Ectodermal cell (in vitro differentiated cells): Measurements from ENCODE around the gene ROBO3.

Source experiments
- H3K27ac ChIP-seq: 2 replicates; pipeline ENCODE4 v1.7.0; 2013; ENCODE audit warnings: mild to moderate bottlenecking, low read depth, low read length; ENCODE audit not compliant: insufficient read depth, poor library complexity, severe bottlenecking
- H3K27me3 ChIP-seq: 2 replicates; pipeline ENCODE4 v1.7.0; 2013; ENCODE audit warnings: mild to moderate bottlenecking, low read length; ENCODE audit not compliant: insufficient read depth, control insufficient read depth, poor library complexity, severe bottlenecking
- H3K36me3 ChIP-seq: one replicate; pipeline ENCODE4 v1.7.0; 2013; ENCODE audit warnings: low read length; ENCODE audit not compliant: control insufficient read depth, insufficient read depth
- H3K4me1 ChIP-seq: one replicate; pipeline ENCODE4 v1.7.0; 2013; ENCODE audit warnings: low read length; ENCODE audit not compliant: control insufficient read depth, insufficient read depth
- H3K4me3 ChIP-seq: 2 replicates; pipeline ENCODE4 v1.7.0; 2013; ENCODE audit warnings: low read depth, low read length, control low read depth; ENCODE audit not compliant: insufficient read depth
- H3K9me3 ChIP-seq: 2 replicates; pipeline ENCODE4 v1.7.0; 2013; ENCODE audit warnings: mild to moderate bottlenecking, low read length, moderate library complexity; ENCODE audit not compliant: control insufficient read depth
- WGBS, 2 experiments: methylation state at CpG; one replicate each; pipeline ENCODE4 v1.1.7; 2013; ENCODE audit warnings: missing lambda C conversion rate in 2 of 2; 5-methylcytosine and 5-hydroxymethylcytosine counted together

ROBO3 gene

DNA sequence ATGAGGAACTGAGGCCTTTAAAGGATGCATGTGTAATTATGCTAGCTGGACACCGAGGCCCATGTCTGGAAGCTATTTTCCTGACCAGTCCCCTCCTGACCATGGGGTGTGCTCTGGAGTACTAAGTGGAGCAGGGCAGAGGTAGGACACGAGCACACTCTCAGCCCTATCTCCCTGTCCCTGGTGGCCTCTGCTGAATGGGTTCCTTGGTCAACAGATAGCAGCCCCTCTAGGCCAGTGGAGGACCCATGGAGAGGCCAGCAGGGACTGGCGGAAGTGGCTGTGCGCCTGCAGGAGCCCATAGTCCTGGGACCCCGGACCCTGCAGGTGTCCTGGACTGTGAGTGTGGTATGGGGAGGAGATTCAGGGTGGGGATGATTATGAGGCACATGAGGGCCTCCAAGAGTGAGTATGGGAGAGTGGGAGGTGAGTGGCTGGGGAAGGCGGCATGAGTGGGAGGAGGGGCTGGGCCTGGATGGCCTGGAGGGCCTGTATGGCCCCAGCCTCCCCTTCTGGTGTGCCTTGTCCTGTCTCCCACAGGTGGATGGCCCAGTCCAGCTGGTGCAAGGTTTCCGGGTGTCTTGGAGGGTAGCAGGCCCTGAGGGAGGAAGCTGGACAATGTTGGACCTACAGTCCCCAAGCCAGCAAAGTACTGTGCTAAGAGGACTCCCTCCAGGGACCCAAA lies 9.5 kb downstream of the ROBO3 start:
- Histone ChIP-seq H3K4me3 (no peak overlapping the region), H3K9me3 (no peaks in the 10 kb centered on the region), H3K27ac (no peak overlapping the region), H3K27me3 (peaks cover 64% of the 10 kb centered on the region), H3K36me3 (no peaks in the 10 kb centered on the region), H3K4me1 (peaks cover 5% of the 10 kb centered on the region)
- 93 to 95% methylated on average over 7 of the region's 7 CpGs for WGBS, 2 experiments

DNA sequence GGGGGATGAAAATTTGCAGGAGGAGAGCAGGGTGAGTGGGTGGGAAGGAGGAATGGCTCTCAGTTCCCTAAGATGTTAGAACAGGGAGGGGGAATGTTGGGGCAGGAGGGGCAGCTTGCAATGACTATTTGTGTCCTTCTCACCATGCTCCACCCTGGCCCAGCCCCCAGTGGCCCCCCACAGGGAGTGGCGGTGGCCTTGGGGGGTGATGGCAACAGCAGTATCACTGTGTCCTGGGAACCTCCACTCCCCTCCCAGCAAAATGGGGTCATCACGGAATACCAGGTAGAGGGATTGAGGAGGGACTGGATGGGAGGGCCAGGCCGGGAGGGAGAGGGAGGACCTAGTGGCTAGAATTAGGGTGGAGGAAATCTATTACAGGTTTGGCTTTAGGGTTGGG lies 10.2 kb downstream of the ROBO3 start:
- peaks cover 58% of the 10 kb centered on the region for H3K27me3 ChIP-seq

DNA sequence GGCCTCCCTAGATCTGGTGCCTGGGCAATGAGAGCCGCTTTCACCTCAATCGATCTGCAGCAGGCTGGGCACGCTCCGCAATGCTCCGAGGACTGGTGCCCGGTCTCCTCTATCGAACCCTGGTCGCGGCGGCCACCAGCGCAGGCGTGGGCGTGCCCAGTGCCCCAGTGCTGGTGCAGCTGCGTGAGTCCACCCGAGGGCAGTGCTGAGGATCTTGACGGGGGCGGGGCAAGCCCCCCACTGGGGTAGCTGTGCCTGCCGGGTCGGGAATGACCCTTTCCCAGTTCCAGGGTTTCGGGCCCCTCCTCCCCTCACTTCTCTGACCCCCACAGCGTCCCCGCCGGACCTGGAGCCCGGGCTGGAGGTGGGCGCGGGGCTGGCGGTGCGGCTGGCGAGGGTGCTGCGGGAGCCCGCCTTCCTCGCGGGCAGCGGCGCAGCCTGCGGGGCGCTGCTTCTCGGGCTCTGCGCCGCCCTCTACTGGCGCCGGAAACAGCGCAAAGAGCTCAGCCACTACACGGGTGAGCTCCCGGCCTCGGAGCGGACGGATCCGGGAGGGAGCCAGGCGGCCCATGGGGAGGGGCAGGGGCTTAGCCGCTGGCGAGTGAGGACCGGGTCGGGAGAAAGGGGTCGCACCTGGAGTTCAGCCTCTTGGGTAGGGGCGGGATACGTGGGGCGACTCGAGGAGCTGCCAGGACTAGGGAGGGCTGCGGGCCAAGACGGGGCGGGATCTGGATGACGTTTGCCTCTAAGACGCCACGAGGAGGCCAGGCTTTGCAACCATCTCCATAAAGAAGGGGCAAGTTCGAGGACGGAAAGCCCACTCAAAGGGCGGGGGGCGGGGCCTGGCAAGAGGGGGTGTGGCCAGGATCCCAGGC lies 10.9 kb downstream of the ROBO3 start:
- Histone ChIP-seq H3K9me3 (no peaks in the 10 kb centered on the region), H3K4me3 (peak overlapping the region; percentile 73), H3K27me3 (peaks cover 50% of the 10 kb centered on the region), H3K36me3 (no peaks in the 10 kb centered on the region), H3K4me1 (peaks cover 5% of the 10 kb centered on the region), H3K27ac (peak overlapping the region; percentile 87)
- WGBS, 2 experiments, result 1% methylated on average over 69 of the region's 69 CpGs

More for the DNA sequence above, 10.2 kb downstream of the ROBO3 start:
- peaks cover 5% of the 10 kb centered on the region for H3K4me1 ChIP-seq
- peak overlapping the region; percentile 73 for H3K4me3 ChIP-seq
- 48 to 56% methylated on average over 3 of the region's 3 CpGs for WGBS, 2 experiments
- H3K27ac ChIP-seq, result no peak overlapping the region
- no peaks in the 10 kb centered on the region for H3K9me3 ChIP-seq
- H3K36me3 ChIP-seq, result no peaks in the 10 kb centered on the region

DNA sequence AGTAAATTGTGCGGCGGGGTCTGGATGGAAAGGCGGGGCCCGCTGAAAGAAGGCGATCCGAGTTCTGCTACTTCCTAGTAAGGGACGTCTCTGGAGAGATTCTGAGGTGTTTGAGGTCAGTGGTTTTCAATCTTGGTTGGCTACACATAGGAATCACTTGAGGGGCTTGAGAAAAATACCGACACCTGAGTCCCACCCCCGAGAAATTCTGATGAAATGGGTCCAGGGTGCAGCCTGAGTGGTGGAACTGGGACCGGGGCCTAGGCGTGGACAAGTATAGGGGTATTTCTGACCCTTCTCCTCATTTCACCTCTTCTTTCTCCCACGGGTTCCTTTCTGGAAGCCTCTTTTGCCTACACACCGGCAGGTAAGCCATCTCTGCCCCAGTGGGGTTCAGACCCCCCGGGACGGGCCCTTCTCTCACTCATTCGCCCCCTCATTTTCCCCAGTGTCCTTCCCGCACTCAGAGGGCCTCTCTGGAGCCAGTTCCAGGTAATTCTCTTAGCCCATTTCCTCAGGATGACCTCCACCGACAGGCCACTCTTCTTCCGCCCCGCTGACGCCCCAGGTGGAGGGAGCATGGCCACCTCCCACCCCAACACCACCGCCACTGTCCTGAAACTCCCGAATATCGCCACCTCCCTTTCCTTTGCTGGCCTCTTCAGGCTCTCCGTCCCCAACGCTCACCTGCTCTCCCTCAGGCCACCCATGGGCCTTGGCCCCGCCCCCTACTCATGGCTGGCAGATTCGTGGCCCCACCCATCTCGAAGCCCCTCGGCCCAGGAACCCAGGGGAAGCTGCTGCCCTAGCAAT lies 11.8 kb downstream of the ROBO3 start:
- WGBS, 2 experiments, result 64 to 65% methylated on average over 30 of the region's 30 CpGs
- Histone ChIP-seq H3K4me3 (peak overlapping the region; percentile 73), H3K4me1 (peaks cover 6% of the 10 kb centered on the region), H3K27me3 (peaks cover 41% of the 10 kb centered on the region), H3K27ac (peak overlapping the region; percentile 87), H3K9me3 (no peaks in the 10 kb centered on the region), H3K36me3 (no peaks in the 10 kb centered on the region)

DNA sequence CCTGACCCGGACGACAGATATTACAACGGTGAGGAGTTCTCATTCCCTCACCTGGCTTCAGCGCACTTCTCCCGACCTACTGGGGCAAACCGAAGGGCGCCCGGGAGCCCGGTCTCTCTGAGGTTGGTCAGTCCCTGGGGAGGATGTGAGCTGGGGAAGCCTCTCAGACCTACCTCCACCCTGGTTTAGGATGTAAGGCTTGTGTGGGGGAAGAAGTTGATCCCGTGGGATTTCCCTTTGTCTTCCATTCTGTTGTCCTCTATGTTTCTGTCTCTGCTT lies 12.3 kb downstream of the ROBO3 start:
- no peak overlapping the region for H3K27ac ChIP-seq
- no peaks in the 10 kb centered on the region for H3K36me3 ChIP-seq
- peaks cover 11% of the 10 kb centered on the region for H3K4me1 ChIP-seq
- H3K4me3 ChIP-seq, result no peak overlapping the region
- 91% methylated on average over 10 of the region's 10 CpGs for WGBS, 2 experiments
- no peaks in the 10 kb centered on the region for H3K9me3 ChIP-seq
- H3K27me3 ChIP-seq, result peaks cover 36% of the 10 kb centered on the region

DNA sequence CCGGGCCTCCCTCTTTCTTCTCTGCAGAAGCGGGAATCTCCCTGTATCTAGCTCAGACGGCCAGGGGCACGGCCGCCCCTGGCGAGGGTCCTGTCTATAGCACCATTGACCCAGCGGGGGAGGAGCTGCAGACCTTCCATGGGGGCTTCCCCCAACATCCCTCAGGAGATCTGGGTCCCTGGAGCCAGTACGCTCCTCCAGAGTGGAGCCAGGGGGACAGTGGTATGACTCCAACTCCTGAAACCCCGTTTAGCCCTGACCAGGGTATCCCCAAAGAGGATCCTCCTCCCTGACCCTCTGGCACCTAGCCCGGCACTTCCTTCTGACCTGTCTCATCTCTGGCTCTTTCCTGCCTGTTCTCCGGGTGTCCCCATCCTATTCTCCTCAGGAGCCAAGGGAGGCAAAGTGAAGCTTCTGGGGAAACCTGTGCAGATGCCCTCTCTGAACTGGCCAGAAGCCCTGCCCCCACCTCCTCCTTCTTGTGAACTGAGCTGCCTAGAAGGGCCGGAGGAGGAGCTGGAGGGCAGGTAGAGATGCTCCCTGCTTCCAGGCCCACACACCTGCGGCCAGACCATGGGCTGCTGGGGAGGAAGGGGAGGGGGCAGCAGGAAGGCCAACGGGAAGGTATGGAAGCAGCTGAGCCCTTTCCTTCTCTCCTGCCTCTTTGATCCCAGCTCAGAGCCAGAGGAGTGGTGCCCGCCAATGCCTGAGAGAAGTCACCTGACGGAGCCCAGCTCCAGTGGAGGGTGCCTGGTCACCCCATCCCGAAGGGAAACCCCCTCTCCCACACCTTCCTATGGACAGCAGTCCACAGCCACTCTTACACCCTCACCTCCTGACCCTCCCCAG lies 12.9 kb downstream of the ROBO3 start:
- Histone ChIP-seq H3K9me3 (no peaks in the 10 kb centered on the region), H3K4me1 (peaks cover 13% of the 10 kb centered on the region), H3K36me3 (no peaks in the 10 kb centered on the region), H3K27me3 (peaks cover 30% of the 10 kb centered on the region), H3K27ac (no peak overlapping the region), H3K4me3 (no peak overlapping the region)
- 83 to 86% methylated on average over 17 of the region's 17 CpGs for WGBS, 2 experiments

DNA sequence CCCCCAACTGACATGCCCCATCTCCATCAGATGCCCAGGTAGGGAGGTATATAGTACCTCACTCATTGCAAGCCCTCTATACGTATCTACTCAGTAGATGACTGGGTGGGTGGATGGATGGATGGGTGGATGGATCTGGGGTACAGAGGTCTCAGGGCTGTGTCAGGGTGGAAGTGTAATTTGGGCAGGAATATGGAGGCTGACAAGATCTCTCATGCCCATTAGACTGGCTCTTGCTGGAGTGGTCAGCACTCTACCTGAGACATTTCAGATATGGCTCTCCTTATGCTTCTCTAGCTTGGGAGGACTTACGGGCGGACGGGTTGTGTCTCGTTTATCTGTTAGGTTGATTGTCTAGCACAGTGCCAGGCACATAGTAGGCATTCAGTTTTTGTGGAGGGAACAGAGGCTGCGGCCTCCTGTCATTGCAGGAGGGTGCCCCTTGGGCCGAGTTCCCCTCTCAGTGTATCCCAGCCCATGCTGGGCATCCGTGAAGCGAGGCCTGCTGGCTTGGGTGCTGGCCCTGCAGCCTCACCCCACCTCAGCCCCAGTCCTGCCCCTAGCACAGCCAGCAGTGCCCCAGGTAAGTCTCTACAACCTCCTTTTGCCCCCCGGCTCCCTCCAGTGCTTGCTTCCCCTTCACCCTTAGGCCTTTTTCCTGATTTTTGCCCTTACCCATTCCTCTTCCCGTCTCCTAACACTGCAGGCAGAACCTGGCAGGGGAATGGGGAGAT lies 13.7 kb downstream of the ROBO3 start:
- WGBS, 2 experiments, result 91 to 92% methylated on average over 11 of the region's 11 CpGs

DNA sequence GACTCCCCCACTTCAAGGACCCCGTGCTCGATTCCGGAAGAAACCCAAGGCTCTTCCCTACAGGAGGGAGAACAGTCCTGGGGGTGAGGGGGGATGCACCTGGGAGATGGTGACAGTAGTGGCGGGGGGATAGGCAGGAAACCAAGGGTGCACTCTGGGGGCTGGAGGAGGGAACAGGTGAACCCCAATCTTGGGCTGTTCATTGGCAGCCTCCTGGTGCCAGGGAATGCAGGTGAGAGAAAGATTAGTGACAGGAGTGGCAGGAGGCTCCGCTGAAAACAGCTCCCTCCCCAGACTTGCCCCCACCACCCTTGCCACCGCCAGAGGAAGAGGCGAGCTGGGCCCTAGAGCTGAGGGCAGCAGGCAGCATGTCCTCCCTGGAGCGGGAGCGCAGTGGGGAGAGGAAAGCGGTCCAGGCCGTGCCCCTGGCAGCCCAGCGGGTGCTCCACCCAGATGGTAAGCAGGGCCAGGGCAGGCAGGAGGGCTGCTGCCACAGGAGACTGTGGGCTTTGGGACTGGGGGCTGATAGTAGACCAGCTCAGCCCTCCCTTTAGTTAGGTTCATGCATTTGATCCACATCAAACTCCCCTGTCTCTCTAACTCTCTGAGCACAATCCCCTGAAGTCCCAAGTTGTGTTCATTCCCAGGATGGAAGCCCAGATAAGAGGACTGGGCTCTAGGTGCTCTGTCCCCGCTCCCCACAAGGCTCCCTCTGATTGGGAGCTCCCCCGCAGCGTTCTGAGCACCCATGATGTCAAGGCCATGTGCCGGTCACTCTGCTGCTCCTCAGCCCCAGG lies 14.5 kb downstream of the ROBO3 start:
- Histone ChIP-seq H3K36me3 (no peaks in the 10 kb centered on the region), H3K27ac (no peak overlapping the region), H3K9me3 (no peaks in the 10 kb centered on the region), H3K4me3 (no peak overlapping the region), H3K27me3 (peaks cover 15% of the 10 kb centered on the region), H3K4me1 (peaks cover 13% of the 10 kb centered on the region)
- WGBS, 2 experiments, result 91 to 92% methylated on average over 16 of the region's 16 CpGs

More for the DNA sequence above, 13.7 kb downstream of the ROBO3 start:
- Histone ChIP-seq H3K9me3 (no peaks in the 10 kb centered on the region), H3K27ac (no peak overlapping the region), H3K4me1 (peaks cover 13% of the 10 kb centered on the region), H3K4me3 (no peak overlapping the region), H3K36me3 (no peaks in the 10 kb centered on the region), H3K27me3 (peaks cover 22% of the 10 kb centered on the region)

DNA sequence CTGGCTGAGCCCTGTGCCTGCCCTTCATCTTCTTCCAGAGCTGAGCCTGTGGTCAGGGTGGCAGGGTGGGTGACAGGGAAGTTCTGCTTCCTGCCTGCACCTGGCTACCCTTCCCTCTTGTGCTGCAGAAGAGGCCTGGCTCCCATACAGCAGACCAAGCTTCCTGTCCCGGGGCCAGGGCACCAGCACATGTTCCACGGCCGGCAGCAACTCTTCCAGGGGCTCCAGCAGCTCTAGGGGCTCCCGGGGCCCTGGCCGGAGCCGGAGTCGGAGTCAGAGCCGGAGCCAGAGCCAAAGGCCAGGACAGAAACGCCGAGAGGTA lies 15.0 kb downstream of the ROBO3 start:
- Histone ChIP-seq H3K27ac (no peak overlapping the region), H3K27me3 (peaks cover 9% of the 10 kb centered on the region), H3K4me3 (no peak overlapping the region), H3K36me3 (no peaks in the 10 kb centered on the region), H3K9me3 (no peaks in the 10 kb centered on the region), H3K4me1 (peaks cover 13% of the 10 kb centered on the region)
- 93% methylated on average over 10 of the region's 10 CpGs for WGBS, 2 experiments
